ENCODE measurements around the gene LCN2.
"Not testable (repeated sequence)": the region's sequence is repeated elsewhere in the genome, so short reads cannot be mapped to it uniquely, and the experiment has no call there.

Gene LCN2

DNA sequence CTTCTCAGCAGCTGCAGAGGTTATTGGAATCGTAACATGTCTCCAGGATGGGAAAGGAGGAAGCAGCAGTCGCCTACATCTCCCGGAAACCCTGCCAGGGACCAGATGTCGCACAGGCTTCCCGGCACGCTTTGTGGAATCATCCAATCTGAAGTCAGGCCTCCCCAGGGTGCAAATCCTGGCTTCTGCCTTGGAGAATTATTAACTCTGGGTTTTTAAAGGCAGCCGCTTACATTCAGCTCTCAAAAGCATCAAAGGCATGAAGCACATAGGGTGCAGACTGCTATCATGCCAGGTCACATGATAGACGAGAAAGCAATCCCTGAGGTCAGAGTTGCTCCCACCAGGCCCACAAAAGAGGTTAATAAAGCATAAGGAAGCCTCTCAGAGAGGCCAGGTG is 17.1 kb upstream of the LCN2 start:
- DNase-seq (ENCODE audit: low read depth); H3K4me3 ChIP-seq (ENCODE audit: low read depth, low read length): not testable (repeated sequence)

GRCh38 chr9:128135561-128135960 is 13.7 kb upstream of the LCN2 start:
- not testable (repeated sequence) for H3K4me3 ChIP-seq (ENCODE audit: low read depth, low read length); DNase-seq (ENCODE audit: low read depth)

GRCh38 chr9:128136816-128137793 is 12.1 kb upstream of the LCN2 start:
- no peak for DNase-seq (ENCODE audit: low read depth)
- TF ChIP-seq, protein P1, sequence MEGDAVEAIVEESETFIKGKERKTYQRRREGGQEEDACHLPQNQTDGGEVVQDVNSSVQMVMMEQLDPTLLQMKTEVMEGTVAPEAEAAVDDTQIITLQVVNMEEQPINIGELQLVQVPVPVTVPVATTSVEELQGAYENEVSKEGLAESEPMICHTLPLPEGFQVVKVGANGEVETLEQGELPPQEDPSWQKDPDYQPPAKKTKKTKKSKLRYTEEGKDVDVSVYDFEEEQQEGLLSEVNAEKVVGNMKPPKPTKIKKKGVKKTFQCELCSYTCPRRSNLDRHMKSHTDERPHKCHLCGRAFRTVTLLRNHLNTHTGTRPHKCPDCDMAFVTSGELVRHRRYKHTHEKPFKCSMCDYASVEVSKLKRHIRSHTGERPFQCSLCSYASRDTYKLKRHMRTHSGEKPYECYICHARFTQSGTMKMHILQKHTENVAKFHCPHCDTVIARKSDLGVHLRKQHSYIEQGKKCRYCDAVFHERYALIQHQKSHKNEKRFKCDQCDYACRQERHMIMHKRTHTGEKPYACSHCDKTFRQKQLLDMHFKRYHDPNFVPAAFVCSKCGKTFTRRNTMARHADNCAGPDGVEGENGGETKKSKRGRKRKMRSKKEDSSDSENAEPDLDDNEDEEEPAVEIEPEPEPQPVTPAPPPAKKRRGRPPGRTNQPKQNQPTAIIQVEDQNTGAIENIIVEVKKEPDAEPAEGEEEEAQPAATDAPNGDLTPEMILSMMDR (IDR thresholded peaks at IDR 0.05; ENCODE audit: insufficient read depth, low read depth, low read length, missing control alignments): no peak
- no peak overlapping the region for H3K4me3 ChIP-seq (ENCODE audit: low read depth, low read length)

DNA sequence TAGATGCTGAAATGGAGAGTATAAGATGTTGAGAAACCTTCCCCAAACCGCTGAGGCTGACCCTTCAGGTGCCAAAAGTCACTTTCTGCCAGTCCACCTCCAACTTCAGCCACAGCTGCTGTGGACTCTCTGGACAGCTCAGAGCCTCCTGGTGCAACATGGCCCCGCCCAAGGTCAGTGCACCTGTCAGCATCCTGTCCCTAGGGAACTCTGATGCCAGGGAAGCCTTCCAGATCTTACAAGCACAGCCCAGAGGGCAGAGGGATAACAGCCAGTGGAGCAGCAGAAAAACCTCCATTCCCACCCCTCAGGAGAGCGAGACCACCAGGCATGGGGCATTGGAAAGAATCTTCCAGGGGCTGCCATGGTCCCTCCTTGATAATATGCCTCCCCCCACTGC is 11.3 kb upstream of the LCN2 start:
- no peak overlapping the region for H3K4me3 ChIP-seq (ENCODE audit: low read depth, low read length)
- DNase-seq (ENCODE audit: low read depth): no peak
- TF ChIP-seq, protein P1 (IDR thresholded peaks at IDR 0.05; ENCODE audit: insufficient read depth, low read depth, low read length, missing control alignments): no peak

DNA sequence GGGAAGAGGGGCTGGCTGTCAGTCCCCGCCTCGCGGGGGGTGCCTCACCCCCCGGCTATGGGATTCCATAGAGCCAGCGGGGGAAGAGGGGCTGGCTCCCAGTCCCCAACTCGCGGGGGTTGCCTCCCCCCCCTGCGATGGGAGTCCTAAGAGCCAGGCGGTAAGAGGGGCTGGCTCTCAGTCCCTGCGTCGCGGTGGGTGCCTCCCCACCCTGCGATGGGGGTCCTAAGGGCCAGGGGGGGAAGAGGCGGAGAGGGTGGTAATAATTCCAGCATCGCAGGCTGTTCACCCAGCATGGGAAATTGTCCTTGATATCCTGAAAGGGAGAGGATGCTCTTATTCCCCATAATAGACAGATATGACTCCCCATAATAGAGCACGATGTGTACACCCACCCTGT is 9.6 kb upstream of the LCN2 start:
- no peak for DNase-seq (ENCODE audit: low read depth)
- H3K4me3 ChIP-seq (ENCODE audit: low read depth, low read length): no peak overlapping the region
- TF ChIP-seq, protein P1 (IDR thresholded peaks at IDR 0.05; ENCODE audit: insufficient read depth, low read depth, low read length, missing control alignments): no peak

DNA sequence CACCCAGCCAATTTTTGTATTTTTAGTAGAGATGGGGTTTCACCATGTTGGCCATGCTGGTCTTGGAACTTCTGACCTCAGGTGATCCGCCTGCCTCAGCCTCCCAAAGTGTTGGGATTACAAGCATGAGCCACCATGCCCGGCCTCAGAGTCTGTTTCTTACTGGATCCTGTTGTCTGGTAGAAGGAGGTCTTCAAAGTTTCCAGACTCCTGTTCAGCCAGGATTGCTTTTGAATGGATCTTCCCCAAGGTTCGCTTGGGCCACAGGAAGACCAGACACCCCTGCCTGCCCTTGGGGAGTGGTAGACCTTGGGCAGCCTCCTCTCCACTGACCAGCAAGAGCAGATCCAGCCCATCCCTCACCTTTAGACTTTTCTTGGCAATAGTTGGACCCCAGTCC is 7.6 kb upstream of the LCN2 start:
- TF ChIP-seq, protein P1 (IDR thresholded peaks at IDR 0.05; ENCODE audit: insufficient read depth, low read depth, low read length, missing control alignments): no peak
- no peak overlapping the region for H3K4me3 ChIP-seq (ENCODE audit: low read depth, low read length)
- no peak for DNase-seq (ENCODE audit: low read depth)

DNA sequence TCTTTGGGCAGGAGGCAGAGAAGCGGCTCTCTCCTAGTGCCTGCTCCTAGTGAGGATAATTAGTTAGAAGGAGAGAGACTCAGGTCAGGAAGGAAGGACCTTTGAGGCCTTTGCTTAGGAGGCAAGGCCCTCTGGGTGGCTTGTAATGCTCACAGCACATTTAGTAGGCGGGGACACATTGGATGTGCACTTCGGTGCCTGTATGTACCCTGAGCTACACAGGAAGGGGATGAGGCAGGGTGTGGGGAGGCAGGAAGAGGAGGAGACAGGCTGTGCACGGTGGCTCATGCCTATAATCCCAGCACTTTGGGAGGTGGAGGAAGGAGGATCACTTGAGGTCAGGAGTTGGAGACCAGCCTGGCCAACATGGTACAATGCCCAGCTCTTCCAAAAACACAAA is 7.2 kb upstream of the LCN2 start:
- no peak overlapping the region for H3K4me3 ChIP-seq (ENCODE audit: low read depth, low read length)
- TF ChIP-seq, protein P1 (IDR thresholded peaks at IDR 0.05; ENCODE audit: insufficient read depth, low read depth, low read length, missing control alignments): no peak
- DNase-seq (ENCODE audit: low read depth): no peak

DNA sequence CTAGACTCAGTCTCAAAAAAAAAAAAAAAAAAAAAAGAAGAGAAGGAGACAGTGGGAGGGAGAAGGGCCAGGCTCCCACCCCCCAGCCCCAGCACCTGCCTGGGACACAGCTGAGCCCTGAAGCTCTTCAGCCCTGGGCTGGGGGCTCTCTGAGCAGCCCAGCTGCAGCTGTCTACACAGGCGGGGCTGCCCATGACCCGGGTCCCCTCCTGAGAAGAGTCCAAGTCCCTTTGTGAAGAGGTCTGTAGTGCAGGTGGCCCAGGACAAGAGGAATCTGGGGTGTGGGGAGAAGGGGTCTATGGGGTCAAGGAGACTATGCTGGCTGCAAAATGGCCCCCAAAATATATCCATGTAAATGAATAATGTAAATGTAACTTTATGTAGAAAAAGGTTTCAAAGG is 6.7 kb upstream of the LCN2 start:
- H3K4me3 ChIP-seq (ENCODE audit: low read depth, low read length): no peak overlapping the region
- TF ChIP-seq, protein P1 (IDR thresholded peaks at IDR 0.05; ENCODE audit: insufficient read depth, low read depth, low read length, missing control alignments): no peak
- DNase-seq (ENCODE audit: low read depth): no peak

All from GM12865 (cell line).